Islet of Langerhans (tissue), 1 donor: ENCODE measurements around the gene ARR3.
"Not testable (repeated sequence)": the region's sequence is repeated elsewhere in the genome, so short reads cannot be mapped to it uniquely, and the experiment has no call there.

ENCODE experiments used
- FAIRE-seq: peaks from one replicate; lab custom pipeline; 2011; peaks lifted over from hg19 to GRCh38; lab: Jason Lieb, UNC

ARR3 gene

DNA sequence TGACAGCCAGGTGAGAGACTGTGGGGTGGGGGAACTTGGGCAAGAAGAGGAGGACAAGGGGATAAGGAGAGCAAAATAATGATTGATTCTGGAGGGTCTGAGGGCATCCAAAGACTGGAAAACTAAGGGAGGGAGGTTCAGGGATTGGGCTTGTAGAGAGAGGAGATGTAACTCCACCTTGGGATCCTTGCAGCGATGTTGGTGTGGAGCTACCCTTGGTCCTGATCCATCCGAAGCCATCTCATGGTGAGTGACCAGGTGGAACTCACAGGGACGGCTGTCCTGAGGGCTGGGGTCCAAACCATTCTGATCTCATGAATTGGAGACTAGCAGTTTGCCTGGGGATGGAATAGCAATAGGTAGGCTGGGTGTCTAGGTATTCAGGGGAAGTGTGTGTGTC, 12.4 kb downstream of the ARR3 start:
- no peak for FAIRE-seq

DNA sequence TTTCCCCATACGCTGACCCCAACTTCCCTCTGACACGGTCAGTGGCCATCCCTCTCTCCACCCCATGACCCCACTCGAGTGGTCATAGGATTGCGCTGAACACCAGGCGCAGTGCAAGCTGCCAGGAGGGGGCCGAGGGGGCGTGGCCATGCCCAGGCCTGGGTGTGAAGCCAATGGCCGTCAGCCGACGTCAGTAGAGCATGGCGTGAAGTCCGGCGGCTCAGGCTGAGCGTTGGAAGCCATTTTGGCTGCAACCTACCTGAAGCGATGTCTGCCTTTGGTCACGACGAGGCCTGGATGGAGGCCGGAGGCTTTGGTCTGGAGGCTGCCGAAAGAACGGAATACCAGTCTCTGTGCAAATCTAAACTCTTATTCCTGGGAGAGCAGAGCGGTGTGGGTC, 13.8 kb downstream of the ARR3 start, which contains the start of gene RAB41:
RAB41 (plus strand) TSS at position 222 of the 400 bp plus-strand sequence; CDS start at position 268, 46 bp downstream.
- no peak for FAIRE-seq

DNA sequence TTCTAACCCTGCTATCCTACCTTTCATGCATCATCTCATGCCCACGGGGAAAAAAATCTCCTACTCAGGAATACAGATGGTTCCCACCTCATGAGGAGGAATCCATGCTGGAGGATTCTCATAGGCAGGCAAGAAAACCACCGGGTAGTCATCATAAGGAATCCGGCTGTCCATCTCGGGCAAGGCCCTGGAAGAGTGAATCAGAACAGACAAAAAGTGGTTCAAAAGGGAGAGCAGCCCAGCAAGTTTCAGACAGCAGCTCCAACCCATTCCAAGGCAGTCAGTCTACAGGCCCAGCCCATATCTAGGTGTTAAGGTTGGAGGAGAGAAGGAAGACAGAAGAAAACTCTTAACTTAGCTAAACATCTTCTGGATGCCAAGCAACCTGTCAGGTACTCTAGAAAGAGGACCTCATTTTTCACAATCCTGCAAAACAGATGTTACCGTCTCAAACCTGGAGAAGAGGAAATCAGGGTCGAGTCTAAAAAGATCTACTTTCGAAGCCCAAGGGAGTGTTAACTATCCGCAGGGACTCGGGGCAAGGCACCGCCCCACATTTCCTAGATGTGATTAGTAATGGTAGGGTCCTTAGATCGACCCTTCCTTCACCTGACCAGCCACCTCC, 21.1 kb downstream of the ARR3 start:
- FAIRE-seq = no peak

DNA sequence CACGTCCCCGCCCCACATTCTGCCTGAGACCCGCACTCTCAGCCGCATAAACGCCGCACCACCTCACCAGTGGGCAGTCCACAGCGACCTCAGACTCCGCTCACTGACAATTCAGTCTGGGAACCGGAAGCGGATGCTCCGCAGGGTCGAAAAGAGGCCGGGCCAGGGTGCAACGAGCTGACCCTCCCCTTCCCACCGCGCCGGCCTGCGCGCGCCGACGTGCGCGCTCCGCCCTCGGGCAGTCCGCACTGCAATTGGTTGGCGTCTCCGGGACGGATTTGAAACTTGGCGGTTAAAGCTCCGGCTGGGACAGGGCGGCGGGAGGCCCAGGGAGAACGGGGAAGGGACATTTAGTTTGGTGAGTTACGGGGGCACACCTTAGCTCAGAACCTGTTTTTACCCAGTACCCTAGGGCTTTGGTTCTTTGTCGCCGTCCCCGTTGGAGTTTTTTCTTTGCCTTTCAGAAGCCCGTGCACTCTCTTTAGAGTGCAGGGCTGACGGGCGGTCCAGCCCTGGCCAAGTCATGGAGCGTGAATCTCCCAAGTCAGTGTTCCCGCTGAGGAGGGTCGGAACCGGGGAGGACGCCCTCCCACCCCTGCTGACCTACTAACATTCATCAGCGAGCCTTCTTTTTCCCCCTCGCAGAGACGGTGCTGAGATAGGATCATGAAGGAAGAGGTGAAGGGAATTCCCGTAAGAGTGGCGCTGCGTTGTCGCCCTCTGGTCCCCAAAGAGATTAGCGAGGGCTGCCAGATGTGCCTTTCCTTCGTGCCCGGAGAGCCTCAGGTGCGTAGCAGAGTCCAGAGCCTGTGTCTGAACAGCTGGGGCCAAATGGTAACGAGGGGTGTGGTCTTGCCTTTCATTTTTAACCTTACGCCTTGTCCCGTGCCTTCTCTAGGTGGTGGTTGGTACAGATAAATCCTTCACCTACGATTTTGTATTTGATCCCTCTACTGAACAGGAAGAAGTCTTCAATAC, 21.9 kb downstream of the ARR3 start, which contains the start of the genes KIF4A and PDZD11:
KIF4A (plus strand) TSS at position 312 of the 978 bp plus-strand sequence; CDS start at position 667, 355 bp downstream.
PDZD11 (minus strand) TSS at position 135 of the 978 bp plus-strand sequence. CDS start 586 bp downstream, outside the sequence.
- FAIRE-seq = no peak

DNA sequence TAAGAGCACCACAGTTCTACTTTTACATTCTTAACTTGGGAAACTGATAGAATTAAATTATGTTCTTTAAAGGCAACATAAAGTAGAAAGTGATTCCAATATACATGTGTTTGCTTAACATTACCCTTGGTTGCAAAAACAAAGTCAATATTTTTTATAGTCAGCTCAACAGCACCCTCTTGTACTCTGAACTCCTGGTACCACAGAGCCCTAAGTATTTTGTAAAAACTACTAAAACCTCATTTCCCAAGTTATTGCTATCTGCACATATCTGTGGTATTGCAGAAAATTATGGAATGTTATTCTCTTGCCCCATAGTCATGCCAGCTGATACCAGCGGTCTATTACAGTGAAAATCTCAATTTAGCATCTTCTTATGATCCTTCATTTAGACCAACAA, 24.7 kb downstream of the ARR3 start:
- no peak for FAIRE-seq

DNA sequence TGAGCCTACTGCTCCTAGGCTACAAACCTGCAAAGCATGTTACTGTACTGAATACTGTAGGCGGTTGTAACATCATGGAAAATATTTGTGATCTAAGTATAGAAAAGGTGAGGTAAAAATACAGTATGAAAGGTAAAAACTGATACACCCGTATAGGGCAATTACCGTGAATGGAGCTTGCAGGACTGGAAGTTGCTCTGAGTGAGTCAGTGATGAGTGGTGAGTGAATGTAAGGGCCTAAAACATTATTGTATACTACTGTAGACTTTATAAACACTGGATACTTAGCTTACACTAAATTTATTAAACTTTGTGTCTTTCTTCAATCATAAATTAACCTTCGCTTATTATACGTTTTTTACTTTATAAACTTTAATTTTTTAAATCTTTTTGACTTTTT, 25.5 kb downstream of the ARR3 start:
- no peak for FAIRE-seq

DNA sequence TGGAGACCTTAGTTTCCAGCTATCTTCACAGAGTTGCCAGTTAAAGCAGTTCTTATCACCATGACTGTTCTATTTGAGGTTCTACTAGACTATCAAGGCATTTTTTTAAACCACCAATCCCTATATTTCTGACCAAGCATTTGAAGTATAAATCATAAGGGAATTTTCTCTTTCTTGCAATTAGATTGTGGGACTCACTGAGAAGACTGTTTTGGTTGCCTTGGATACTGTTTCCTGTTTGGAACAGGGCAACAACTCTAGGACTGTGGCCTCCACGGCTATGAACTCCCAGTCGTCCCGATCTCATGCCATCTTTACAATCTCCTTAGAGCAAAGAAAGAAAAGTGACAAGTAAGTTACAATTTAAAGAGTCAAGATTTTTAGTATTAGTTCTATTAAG, 33.6 kb downstream of the ARR3 start:
- no peak for FAIRE-seq

DNA sequence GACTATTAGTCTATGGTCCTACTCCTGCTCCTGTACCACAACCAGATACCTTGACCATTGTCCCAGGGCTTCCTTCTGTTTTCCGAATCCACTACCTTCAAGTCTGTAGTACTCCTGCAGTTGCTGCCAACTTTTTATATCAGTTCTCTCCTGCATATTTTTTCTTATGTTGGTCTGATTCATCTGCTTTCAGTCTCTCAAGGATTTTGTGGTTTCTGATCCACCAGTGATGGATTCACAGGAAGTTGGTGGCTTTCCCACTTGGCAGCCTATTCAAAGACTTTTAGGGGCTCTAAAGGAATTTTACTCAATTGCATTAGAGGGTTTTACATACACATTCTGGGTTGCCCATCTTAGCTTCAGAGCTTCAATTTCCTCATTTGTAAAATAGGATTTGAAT, 45.4 kb downstream of the ARR3 start:
- FAIRE-seq = no peak

DNA sequence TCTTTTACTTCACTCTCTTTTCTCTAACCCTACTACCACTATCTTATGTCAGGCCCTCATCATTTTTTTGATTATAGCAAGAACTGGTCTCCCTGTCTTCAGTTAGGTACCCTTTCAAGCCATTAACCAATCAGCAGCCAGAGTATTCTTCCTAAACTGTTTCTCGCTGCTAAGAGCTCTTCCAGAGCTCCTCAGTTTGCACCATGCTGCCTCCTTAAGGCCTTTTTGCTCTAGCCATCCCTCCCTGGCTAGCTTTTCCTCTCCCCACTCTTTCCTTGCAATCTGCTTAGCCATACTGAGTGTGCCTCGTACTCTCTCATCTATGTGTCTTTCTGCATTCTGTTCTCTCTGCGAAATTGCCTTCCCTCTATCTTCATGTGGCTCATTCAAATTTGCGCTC, 54.6 kb downstream of the ARR3 start:
- no peak for FAIRE-seq

DNA sequence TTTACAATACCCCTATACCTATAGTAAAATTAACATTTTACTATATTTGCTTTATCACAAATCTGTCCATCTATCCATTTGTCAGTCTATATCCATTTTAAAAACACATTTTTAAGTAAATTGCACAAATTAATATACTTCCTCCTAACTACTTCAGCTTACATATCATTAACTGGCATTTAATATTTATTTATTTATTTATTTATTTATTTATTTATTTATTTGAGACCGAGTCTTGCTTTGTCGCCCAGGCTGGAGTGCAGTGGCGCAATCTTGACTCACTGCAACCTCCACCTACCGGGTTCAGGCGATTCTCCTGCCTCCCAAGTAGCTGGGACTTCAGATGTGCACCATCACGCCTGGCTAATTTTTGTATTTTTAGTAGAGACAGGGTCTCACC, 55.5 kb downstream of the ARR3 start:
- not testable (repeated sequence) for FAIRE-seq

DNA sequence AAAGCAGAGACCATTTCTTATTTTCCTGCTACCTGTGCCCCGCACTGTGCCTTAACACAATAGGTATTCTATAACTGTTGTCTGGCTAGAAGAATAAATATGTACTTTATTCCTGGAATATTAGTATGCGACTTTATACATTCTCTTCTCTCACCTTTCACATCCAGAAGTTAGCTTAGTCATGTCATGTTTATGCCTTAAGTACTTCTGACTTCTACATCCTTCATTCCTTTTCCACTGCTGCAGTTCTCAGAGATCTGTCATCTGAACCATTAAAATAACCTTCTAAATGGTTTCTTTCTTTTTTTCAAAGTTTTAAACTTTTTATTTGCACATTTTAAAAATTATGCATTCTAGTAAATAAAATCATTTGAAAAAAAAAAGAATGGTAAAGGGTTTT, 56.2 kb downstream of the ARR3 start:
- no peak for FAIRE-seq

DNA sequence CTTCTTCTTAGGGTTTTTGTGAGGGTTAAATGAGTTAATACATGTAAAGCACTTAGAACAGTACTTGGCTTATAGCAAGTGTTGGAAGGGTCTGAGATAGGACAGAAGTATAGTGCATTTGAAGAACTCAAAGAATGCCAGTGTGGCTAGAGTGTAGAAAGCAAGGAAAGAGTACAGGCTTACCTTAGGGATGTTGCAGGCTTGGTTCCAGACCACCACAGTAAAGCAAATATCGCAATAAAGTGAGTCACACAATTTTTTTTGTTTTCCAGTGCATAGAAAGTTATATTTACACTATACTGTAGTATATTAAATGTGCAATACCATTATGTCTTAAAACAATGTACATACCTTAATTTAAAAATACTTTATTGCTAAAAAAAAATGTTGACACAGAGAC, 63.0 kb downstream of the ARR3 start:
- FAIRE-seq = no peak
